Measurements from ENCODE around the gene SLC7A1.

Gene SLC7A1

GRCh38 chr13:29545988-29546387, 49.5 kb downstream of the SLC7A1 start:
- no peak overlapping the region for H3K4me3 ChIP-seq (ENCODE audit: low read depth, low read length)
- no peak for TF ChIP-seq CTCF (IDR thresholded peaks at IDR 0.05; ENCODE audit: low read depth, low read length)

- H3K4me3 ChIP-seq (ENCODE audit: low read depth, low read length) = no peak overlapping the region
Measured at GRCh38 chr13:29543230-29544215, 52.0 kb downstream of the SLC7A1 start.

DNA sequence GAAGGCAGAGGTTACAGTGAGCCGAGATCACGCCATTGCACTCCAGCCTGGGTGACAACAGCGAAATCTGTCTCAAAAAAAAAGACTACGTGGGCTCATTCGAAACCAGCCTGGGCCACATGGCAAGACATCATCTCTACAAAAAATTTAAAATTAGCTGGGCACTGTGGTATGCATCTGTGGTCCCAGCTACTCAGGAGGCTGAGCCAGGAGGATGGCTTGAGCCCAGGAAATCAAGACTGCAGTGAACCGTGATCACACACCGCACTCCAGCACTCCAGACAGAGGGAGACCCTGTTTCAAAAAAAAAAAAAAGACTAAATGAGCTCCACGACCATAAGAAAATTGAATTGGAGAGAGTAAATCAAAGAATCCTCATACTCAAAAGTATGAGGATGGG, 53.1 kb downstream of the SLC7A1 start:
- TF ChIP-seq CTCF (IDR thresholded peaks at IDR 0.05; ENCODE audit: low read depth, low read length) = no peak
- no peak overlapping the region for H3K4me3 ChIP-seq (ENCODE audit: low read depth, low read length)

More at GRCh38 chr13:29543230-29544215, 52.0 kb downstream of the SLC7A1 start:
- no peak for TF ChIP-seq CTCF (IDR thresholded peaks at IDR 0.05; ENCODE audit: low read depth, low read length)

DNA sequence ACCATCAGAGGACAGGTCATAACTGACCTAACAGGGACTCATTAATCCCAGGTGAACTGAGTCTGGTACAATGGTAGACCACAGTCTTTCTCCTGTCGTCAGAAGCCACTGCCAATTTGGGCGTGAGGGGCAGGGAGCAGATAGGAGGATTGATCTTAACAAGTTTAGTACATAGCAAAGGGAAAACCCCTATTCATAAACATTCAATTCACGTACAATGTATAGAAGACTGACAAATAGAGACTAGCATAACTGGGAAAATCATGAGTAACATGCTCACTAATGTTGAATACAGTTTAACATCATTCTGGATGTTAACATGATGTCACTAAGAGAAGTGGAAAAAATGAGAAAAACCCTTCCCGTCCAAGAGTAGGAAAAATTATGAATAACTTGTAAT, 54.1 kb downstream of the SLC7A1 start:
- no peak for TF ChIP-seq CTCF (IDR thresholded peaks at IDR 0.05; ENCODE audit: low read depth, low read length)
- no peak overlapping the region for H3K4me3 ChIP-seq (ENCODE audit: low read depth, low read length)

DNA sequence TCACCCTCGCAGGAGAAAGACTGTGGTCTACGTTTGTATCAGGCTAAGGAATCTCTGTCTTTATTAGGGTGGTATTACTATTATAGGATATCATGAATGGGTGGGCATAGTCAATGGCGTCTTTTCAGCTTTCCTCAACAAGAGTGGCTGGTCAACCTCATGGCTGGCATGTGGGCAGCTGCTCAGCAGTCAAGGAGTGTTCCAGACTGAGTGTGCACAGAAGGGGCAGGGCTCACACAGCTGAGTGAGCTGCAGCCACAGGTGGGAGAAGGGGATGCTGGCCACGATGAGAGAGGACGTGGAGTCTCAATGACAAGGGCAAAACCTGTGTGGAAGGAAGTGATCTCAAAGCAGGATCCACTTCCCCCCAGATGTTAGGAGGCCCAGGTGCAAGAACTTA, 54.7 kb downstream of the SLC7A1 start:
- no peak for TF ChIP-seq CTCF (IDR thresholded peaks at IDR 0.05; ENCODE audit: low read depth, low read length)
- H3K4me3 ChIP-seq (ENCODE audit: low read depth, low read length) = no peak overlapping the region

DNA sequence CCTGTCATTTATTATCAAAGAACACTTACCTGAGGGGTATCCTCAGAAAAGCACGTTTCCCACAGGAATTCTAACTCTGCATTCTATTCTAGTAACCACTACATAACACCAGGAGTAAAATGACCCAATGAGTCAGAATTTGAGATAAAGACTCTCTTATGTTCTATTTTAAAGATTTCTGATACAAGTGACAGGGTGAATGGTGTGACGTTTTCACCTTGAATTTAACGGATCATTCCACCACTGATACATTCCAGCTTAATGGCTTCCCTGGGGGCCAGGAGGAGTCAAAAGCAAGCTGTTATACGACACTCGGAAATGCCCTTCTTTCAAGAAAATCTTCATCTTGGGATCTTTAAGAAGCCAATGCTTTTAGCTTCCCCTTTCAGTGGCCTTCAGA, 55.2 kb downstream of the SLC7A1 start:
- no peak overlapping the region for H3K4me3 ChIP-seq (ENCODE audit: low read depth, low read length)
- no peak for TF ChIP-seq CTCF (IDR thresholded peaks at IDR 0.05; ENCODE audit: low read depth, low read length)

DNA sequence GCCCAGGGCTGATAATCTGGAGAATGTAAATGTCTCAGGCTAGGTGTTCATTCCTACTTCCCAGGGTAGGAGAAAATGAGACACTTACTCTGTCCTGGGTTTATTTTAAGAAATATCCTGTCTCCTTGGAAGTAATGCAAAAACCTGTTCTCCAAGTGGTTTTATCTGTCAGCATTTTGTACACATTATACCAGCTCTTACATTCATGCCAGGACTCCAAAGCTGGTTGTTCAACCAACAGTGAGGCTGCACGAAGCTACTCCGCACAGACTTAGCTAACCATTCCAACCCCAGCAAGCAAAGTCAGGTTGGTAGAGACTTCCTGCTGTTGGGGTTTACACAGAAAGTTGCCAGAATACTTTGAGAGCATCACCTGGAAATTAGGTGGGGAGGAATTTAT, 55.6 kb downstream of the SLC7A1 start:
- TF ChIP-seq CTCF (IDR thresholded peaks at IDR 0.05; ENCODE audit: low read depth, low read length) = no peak
- H3K4me3 ChIP-seq (ENCODE audit: low read depth, low read length) = no peak overlapping the region

Measured in WI38 (cell line).